ENCODE data around the gene PLOD1.

PLOD1 gene

DNA sequence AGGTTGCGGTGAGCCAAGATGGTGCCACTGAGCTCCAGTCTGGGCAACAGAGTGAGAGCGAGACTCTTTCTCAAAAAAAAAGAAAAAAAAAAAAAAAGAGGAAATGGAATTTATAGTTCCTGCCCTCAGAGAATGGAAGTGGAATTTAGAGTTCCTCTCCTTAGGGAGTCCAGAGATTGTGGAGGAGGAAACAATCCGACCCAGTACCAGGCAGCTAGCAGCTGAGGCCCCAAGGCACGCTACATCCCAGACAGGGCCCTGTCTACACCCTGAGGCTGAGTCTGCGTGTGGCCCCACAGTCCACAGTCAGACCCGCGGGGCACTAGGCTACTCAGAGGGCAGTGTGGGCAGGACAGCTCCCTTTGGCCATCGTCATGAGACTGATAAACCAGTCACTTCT, 43.8 kb downstream of the PLOD1 start:
- DNase-seq (ENCODE audit: low read depth in 3 of 3): no peak

DNA sequence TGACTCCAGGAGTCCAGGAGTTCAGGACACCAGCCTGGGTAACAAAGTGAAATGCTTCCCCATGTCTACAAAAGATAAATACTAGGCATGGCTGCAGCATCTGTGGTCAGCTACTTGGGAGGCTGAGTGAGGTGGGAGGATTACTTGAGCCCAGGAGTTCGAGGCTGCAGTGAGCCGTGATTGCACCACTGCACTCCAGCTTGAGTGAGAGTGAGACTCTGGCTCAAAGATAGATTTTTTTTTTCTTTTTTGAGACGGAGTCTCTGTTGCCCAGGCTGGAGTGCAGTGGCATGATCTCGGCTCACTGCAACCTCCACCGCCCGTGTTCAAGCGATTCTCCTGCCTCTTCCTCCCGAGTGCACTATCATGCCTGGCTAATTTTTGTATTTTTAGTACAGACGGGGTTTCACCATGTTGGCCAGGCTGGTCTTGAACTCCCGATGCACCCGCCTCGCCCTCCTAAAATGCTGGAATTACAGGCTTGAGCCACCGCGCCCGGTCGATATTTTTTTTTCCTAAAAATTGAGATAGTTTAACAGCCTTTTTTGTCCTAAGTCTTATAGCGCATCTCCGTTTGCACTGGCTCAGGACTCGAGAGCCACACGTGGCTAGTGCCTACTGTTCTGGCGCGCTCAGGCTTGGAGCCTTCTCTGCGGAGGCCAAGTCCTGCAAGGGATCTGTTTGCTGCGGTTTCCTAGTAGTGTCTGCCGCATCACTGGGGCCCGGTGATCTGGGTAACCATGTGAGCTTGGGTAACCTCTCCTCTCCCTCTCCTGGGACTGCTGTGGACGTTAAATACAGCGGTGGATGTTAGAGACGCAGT, 44.7 kb downstream of the PLOD1 start:
- no peak for DNase-seq (ENCODE audit: low read depth in 3 of 3)

DNA sequence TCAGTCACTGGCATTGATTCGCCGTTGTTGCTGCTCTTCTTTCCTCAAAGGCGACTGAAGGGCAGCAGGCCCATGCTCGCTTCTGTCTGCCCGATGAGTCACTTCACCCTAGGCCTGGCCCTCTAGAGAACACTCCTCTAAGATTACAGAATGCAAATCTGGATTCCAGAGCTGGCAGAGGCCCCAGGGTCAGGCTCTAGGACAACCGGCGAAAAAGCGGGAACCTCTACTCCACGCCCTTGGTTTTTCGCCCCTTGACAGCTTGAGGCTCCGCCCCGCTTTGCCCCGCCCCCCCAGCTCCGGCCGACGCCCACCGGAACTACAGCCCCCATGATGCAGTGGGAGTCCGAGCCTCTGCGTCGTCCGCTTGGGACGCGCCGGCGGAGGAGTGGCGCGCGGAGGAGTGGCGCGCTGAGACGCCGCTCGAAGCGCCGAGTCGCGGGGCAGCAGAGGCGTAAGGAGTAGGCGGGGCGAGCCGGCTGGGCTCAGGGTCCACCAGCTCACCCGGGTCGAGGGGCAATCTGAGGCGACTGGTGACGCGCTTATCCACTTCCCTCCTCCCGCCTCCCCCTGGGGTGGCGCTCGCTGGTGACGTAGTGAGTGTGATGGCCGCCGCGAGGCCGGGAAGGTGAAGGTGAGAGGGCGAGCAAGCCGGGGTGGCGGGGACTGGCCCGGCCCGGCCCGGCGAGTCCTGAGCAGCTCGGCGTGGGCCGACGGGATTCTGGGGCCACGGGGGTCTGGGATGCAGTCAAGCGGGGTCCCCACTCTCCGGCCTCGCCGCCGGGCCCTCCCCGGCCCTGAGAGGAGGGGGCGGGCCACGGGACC, 45.5 kb downstream of the PLOD1 start, which contains the start of gene MFN2:
MFN2 (plus strand) TSS at position 594 of the 825 bp plus-strand sequence. CDS start 8,725 bp downstream, outside the sequence.
- DNase-seq (ENCODE audit: low read depth in 3 of 3): peak; percentile 88 to 93 (median 90)

DNA sequence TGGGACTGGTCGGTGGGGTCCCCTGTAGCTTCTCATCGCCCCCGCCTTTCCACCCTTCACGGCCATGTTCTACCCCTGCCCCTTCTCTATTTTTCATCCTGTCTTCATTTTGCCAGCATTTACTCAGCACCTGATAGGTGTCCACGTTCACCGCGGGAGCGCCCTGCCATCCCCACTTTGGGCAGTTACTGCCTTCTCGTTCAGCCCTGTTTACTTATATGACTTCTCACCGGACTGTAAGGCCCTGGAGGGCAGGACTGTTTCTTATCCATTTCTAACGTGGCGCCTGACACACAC, 46.1 kb downstream of the PLOD1 start:
- DNase-seq (ENCODE audit: low read depth in 3 of 3): no peak

DNA sequence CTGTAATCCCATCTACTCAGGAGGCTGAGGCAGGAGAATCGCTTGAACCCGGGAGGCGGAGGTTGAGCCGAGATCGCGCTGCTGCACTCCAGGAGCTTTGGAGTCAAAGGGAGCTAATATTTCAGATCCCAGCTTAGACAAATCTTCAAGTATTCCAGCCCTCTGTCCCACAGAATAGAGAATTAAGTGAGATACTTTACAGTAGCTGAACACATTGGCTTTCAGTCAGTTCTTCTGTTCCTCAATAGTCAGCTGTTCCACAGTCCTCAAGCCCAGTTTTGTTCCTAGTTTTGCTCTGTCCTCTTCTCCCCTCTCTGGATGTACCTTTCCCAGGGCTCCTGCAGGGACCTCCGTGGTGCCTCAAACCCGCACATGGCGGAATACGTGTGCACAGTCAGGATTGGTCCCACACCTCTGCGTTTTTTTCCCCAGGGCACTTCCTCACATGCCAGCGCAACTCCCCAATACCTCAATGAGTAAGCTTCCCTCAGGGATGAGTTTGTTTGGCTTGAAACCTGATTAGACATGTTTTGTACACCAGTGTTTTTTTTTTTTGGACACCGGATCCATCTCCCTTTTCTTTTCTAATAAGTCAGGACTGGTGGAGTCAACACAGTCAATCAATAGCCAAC, 47.0 kb downstream of the PLOD1 start:
- no peak for DNase-seq (ENCODE audit: low read depth in 3 of 3)

DNA sequence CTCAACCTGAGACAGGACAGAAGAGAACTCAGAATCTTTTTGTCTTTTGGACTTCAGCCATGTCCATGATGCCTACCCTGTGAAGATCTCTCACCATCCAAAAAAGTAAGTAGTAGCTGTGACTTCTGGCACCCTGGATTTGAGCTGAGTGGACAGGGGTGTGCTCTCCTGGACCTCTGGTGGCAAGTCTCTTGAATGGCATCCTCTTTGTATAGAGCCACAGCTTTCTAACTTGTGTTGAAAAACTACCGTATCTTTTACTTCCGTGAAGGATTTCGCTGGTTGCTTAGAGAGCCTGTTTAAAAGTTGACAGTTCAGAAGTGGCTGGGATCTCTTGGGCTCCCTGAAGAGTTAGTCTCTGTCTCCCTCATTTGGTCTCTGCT, 47.5 kb downstream of the PLOD1 start:
- DNase-seq (ENCODE audit: low read depth in 3 of 3): no peak

DNA sequence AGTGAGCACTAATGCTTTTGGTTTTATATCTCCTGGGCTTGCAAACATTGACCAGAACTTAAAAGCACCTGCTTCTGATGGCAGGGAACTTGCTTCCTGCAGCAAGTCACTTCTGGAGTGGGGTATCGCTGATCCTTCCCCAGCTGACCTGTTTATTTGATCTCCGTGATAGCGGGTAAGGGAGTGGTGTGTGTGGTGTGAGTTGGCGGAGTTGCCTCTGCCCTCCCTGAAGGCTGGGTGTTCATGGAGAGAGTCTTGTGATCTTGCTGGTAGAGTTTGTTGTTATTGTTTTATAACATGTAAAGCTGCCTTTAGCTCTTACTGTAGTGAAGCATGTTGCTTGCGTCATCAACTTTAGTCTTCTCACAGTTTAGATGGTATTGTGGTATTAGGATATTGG, 49.6 kb downstream of the PLOD1 start:
- no peak for DNase-seq (ENCODE audit: low read depth in 3 of 3)

DNA sequence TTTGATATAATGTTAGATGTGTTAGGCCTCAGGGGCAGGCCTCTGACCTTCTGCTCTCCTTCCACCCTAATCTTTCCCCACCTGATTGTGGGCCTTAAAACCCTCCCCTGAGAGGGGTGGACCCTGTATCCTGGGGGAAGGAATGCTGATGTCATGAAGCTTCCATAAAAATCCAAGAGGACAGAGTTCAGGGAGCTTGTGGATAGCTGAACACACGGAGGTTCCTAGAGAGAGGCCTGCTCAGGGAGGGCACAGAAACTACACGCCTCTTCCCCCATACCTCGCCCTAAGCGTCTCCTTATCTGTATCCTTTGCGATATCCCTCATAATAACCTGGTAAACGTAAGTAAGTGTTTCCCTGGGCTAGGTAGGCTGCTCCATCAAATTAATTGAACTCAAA, 50.1 kb downstream of the PLOD1 start:
- no peak for DNase-seq (ENCODE audit: low read depth in 3 of 3)

DNA sequence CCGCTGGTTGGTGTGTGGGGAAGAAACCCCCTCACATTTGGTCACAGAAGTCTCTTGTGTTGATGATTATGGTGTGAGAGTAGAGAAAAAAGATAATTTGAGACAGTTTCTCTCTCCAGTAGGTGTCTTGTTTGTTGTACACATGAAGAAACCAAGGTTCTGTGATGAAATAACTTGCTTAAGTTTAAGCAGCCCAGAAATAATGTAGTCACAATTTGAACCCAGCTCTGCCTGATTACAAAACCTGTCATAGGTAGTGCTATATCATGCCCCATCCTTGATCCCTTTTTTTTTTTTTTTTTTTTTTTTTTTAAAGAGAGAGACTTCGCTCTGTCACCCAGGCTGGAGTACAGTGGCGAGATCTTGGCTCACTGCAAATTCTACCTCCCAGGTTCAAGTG, 50.7 kb downstream of the PLOD1 start:
- no peak for DNase-seq (ENCODE audit: low read depth in 3 of 3)

DNA sequence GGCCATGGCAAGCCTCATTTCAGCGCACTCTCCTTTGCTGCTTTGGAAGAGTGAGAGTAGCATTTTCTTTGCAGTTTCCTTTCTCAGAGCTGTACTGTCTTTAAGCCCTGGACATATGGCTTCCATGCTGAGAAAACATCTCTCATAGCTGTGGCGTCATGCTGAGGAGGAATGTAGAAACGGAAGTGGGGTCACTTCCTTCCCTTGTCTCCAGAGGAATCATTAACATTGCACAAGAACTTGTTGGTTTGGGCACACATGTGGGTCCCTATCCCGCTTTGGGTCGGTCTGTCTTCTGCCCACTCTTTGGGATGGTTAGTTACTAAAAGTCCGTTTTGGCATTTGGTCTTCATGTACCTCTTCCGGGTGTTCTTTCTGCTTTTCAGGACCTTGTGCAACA, 51.3 kb downstream of the PLOD1 start:
- no peak for DNase-seq (ENCODE audit: low read depth in 3 of 3)

DNA sequence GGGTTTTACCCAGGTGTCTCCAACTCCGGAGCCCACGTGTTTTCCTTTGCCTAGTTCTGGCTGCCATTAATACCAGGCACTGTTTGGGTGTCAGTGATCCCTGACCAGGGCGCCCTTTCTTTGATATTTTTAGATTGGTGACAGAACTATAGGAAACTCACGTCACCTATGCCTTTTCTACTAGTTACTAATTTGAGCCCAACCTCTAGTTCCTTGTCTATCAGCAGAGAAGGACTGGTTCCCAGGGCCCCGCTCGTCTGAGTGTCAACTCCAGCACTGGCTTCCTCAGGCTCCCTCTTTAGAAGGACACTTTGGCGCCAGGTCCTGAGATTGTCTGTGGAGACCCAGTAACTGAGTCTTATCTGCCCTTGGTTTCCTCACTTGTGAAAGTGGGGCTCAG, 55.2 kb downstream of the PLOD1 start:
- DNase-seq (ENCODE audit: low read depth in 3 of 3): no peak

DNA sequence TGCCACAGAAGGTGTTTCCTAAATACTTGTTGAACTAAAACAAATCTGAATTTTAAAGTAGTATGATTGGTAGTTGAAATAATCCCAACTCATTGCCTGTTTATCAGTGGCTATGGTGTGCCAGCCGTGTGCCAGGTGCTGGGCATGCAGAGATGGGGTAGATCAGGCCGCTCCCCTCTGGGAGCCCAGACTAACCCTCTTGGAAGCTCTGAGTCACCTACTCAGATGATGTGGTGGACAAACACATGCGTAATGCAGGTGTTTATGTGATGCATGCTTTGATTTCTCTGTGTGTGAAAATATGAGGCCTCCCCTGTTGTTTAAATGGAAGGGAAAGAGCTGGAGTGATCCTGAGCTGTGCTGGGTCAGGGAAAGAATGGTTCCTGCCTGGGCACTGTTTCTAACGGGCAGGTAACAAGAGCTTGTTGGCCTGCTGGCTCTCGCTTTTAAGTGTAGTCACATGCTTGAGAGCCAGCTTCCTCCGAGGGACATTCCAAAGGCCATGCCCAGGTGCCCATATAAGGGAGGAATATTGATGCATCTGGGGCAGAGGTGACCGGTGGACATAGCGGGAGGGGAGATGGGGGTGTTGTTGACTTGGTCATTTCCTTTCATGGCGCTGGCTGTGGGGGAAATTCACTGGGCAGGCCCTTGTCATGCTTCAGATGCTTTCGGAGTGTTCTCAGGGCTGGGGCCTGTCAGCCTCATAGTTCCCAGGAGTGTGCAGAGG, 56.0 kb downstream of the PLOD1 start:
- DNase-seq (ENCODE audit: low read depth in 3 of 3): no peak

DNA sequence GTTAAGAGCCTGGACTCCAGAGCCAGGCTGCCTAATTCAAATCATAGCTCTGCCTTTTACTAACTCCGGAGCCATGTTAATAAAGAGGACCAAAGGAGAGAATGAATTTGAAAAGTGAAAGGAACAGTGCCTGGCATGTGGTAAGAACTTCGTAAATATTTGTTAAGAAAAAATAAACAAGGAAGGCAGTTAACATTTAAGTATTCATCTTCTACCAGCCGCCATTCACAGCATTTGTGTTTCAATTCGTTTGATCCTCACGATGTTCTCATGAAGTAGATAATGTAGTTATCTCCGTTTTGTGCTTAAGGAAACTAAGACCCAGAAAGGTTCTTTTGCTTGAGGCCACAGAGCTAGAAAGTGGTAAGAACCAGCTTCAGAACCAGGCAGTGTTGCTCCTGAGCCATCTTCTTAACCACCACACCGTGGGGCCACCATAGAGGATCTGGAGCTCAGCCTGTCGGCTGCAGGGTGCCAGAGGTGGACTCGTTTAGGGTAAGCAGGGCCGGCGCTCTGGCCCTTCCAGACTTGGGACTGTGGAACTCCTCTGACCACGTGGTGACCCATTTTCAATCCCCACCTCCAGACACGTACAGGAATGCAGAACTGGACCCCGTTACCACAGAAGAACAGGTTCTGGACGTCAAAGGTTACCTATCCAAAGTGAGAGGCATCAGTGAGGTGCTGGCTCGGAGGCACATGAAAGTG, 57.6 kb downstream of the PLOD1 start:
- no peak for DNase-seq (ENCODE audit: low read depth in 3 of 3)

DNA sequence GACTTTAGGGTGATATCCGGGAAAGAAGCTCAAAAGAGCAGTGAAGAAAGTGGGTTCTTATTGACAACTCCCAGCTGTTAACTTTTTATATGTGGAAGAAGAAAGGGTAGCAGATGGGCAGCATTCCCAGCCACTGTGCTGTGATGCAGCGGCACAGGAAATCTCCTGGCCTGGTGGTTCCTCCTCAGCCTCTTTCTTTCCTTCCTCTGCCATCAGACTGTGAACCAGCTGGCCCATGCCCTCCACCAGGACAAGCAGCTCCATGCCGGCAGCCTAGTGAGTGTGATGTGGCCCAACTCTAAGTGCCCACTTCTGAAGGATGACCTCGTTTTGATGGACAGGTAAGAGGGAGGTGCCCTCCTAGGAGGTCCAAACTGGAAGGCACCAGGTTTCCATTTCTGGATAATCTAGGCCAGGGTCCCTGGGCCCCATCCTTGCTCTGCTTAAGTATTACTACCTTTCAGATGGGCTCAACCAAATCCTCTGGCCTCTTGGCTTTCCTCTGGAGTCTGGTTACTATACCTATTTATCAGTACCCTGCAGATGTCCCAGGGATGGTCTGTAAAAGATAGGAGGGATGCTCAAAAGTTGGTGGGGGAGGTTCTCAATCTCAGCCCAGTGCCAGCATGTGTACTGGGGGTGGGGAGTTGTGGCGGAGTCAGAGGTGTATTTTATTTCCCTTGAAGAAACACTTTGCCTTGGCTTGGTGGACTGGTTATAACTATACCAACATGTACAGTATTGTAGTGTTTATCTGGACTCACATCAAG, 62.7 kb downstream of the PLOD1 start:
- DNase-seq (ENCODE audit: low read depth in 3 of 3): no peak

DNA sequence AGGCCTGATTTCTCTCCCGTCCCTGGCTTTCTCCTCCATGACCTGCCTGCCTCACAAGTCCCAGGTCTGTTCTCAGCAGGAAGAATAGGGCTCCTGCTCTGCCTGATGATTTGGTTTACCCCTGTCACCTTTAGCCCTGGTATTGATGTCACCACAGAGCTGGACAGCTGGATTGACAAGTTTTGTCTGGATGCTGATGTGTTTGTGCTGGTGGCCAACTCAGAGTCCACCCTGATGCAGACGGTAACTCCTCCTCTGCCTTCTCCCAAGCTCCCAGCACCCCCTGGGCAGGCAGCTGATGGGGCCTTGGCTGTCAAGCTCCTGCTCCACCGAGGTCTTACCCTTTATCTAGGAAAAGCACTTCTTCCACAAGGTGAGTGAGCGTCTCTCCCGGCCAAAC, 64.1 kb downstream of the PLOD1 start:
- no peak for DNase-seq (ENCODE audit: low read depth in 3 of 3)

DNA sequence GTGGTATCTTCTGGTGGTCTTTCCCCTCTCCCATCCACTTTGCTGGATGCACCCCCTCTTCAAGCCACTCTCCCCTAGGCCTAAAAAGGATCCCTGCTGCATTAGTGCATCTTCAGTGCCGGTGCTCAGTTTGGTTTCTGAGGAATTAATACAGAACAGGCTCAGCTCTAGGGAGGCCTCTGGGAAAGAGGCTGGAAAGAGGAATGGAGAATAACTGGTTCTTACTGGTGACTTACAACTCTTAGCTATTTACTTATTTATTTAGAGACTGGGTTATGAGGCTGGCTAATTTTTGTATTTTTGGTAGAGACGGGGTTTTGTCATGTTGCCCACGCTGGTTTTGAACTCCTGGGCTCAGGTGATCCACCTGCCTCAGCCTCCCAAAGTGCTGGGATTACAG, 64.7 kb downstream of the PLOD1 start:
- DNase-seq (ENCODE audit: low read depth in 3 of 3): no peak

DNA sequence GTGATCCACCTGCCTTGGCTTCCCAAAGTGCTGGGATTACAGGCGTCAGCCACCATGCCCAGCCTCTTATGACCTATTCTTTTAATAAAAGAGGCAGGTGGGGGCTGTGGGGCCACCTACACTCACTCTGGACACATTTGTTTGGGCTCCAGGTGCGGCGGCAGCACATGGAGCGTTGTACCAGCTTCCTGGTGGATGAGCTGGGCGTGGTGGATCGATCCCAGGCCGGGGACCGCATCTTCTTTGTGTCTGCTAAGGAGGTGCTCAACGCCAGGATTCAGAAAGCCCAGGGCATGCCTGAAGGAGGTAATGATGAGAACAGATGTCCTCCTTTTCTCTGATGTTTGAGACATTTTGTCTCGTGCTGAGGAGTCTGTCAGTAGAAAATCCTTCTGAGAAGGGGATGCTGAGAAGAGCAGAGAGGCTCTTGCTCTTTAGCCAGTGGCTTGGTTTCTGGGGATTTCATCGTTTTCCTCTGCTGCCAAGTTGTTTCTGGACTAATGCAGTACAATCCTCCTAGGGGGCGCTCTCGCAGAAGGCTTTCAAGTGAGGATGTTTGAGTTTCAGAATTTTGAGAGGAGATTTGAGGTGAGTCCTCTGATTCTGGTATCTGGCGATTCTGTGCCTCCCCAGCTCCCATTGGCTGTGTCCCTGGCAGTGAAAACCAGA, 66.9 kb downstream of the PLOD1 start:
- peak in 1 of 3 experiments; percentile 37 for DNase-seq (ENCODE audit: low read depth in 3 of 3)

DNA sequence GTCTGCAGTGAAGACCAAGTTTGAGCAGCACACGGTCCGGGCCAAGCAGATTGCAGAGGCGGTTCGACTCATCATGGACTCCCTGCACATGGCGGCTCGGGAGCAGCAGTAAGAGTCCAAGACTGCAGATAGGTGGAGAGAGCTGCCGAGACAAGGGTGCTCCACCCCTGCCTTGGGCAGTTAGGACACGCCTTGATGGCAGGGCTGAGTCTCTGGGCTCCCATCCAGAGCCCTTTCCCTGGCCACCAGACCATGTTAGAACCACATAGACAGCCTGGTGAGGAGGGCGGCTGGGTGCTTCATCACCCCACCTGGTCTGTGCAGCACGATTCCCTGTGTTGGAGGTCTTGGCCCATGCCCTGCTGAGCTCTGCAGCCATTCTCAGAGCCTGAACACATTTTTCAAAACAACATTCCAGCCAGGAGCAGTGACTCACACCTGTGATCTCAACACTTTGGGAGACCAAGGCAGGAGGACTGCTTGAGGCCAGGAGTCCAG, 67.5 kb downstream of the PLOD1 start:
- DNase-seq (ENCODE audit: low read depth in 3 of 3): no peak

DNA sequence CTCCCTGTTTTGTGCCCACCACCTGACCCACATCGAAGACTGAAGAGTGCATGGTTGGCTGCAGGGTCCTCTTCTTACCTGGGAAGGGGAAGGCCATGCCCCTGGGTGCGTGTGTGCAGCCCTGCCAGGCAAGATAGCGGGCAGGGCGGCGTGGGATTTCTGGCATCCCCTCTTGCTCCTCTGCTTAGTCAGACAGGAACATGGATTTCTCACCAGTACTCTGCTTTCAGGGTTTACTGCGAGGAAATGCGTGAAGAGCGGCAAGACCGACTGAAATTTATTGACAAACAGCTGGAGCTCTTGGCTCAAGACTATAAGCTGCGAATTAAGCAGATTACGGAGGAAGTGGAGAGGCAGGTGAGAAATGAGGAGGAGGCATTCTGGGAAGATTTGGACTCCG, 69.2 kb downstream of the PLOD1 start:
- DNase-seq (ENCODE audit: low read depth in 3 of 3): no peak
